Brain microvascular endothelial cell (primary cell): ENCODE results near the gene DCST2.
"Not testable (repeated sequence)": the region's sequence is repeated elsewhere in the genome, so short reads cannot be mapped to it uniquely, and the experiment has no call there.

Experiments used
- DNase-seq: peaks from one replicate; pipeline ENCODE4 v3.0.0-alpha.2; 2020
- H3K27ac ChIP-seq: fragments of 250-450 bp; sonication (Bioruptor Pico); 2 replicates; pipeline ENCODE4 v1.5.1; 2020; ENCODE audit warnings: mild to moderate bottlenecking, moderate library complexity
- H3K27me3 ChIP-seq: fragments of 250-450 bp; sonication (Bioruptor Pico); replicated peaks from 2 replicates; pipeline ENCODE4 v1.5.1; 2020; ENCODE audit warnings: mild to moderate bottlenecking
- H3K36me3 ChIP-seq: fragments of 250-450 bp; sonication (Bioruptor Pico); replicated peaks from 2 replicates; pipeline ENCODE4 v1.5.1; 2020; ENCODE audit warnings: mild to moderate bottlenecking
- H3K4me3 ChIP-seq: 2 replicates; pipeline ENCODE4 v1.5.1; 2011; ENCODE audit warnings: low read depth, mild to moderate bottlenecking, control low read depth, low read length, moderate library complexity
- CTCF ChIP-seq: IDR thresholded peaks from 2 replicates; pipeline ENCODE4 v1.5.1; 2011; ENCODE audit warnings: low read depth, mild to moderate bottlenecking, moderate library complexity, low read length, control low read depth, inconsistent platforms; ENCODE audit errors: missing control alignments
- in situ Hi-C: cut with HindIII; loops from 2 replicates; pipeline ENCODE4 v1.10.0; 2017; ENCODE audit warnings: low sequenced_read_pairs, low pct_ligation_motif_present

DCST2 gene

GRCh38 chr1:154998201-154998780 is 35.3 kb downstream of the DCST2 start:
- Histone ChIP-seq H3K27ac (no peak overlapping the region), H3K4me3 (no peak overlapping the region), H3K36me3 (no peaks in the 10 kb centered on the region), H3K27me3 (no peaks in the 10 kb centered on the region)
- TF ChIP-seq CTCF: peak; percentile 18
- no peak for DNase-seq
- in situ Hi-C loops: no loop called here

- no peak for TF ChIP-seq CTCF
- H3K4me3 ChIP-seq: no peak overlapping the region
- no peaks in the 10 kb centered on the region for H3K27me3 ChIP-seq
- peaks cover 5% of the 10 kb centered on the region for H3K36me3 ChIP-seq
- in situ Hi-C loops: no loop called here
- no peak overlapping the region for H3K27ac ChIP-seq
- no peak for DNase-seq
Measured at GRCh38 chr1:154996966-154997701, 36.4 kb downstream of the DCST2 start.

GRCh38 chr1:154995301-154995983 is 38.1 kb downstream of the DCST2 start:
- peak; percentile 77 for DNase-seq
- H3K36me3 ChIP-seq, H3K27me3 ChIP-seq, H3K27ac ChIP-seq, in situ Hi-C loops, H3K4me3 ChIP-seq: not testable (repeated sequence)
- TF ChIP-seq CTCF: peak; percentile 64

GRCh38 chr1:154994591-154994990 is 39.0 kb downstream of the DCST2 start:
- Histone ChIP-seq H3K4me3 (no peak overlapping the region), H3K27ac (no peak overlapping the region), H3K36me3 (peaks cover 14% of the 10 kb centered on the region), H3K27me3 (no peaks in the 10 kb centered on the region)
- in situ Hi-C loops: no loop called here
- DNase-seq: no peak
- no peak for TF ChIP-seq CTCF

GRCh38 chr1:154994269-154994587 is 39.4 kb downstream of the DCST2 start:
- no peak overlapping the region for H3K4me3 ChIP-seq
- H3K27me3 ChIP-seq: no peaks in the 10 kb centered on the region
- in situ Hi-C loops: no loop called here
- DNase-seq: no peak
- H3K27ac ChIP-seq: no peak overlapping the region
- H3K36me3 ChIP-seq: peaks cover 14% of the 10 kb centered on the region
- no peak for TF ChIP-seq CTCF
